Activated CD4-positive, CD25-positive, alpha-beta regulatory T cell treated with anti-CD3 and anti-CD28 coated beads, Interleukin-2, amount 50 U/mL, for 16 hours (primary cell): ENCODE data around the gene ATG2B.

ENCODE experiments used
- DNase-seq: peaks from one replicate; pipeline ENCODE4 v3.0.0-alpha.2; 2020; ENCODE audit warnings: low read depth, low spot score

The ATG2B gene

GRCh38 chr14:96309896-96310330 is 53.2 kb downstream of the ATG2B start:
- DNase-seq: no peak

GRCh38 chr14:96309133-96309895 is 53.8 kb downstream of the ATG2B start:
- no peak for DNase-seq

GRCh38 chr14:96307434-96307833 is 55.7 kb downstream of the ATG2B start:
- no peak for DNase-seq

GRCh38 chr14:96304956-96305355 is 58.2 kb downstream of the ATG2B start:
- DNase-seq: no peak

- DNase-seq: no peak
Observed at GRCh38 chr14:96303981-96304380, 59.2 kb downstream of the ATG2B start.

GRCh38 chr14:96299441-96299840 is 63.7 kb downstream of the ATG2B start:
- DNase-seq: no peak

GRCh38 chr14:96297997-96298515 is 65.1 kb downstream of the ATG2B start:
- no peak for DNase-seq

GRCh38 chr14:96297000-96297399 is 66.1 kb downstream of the ATG2B start:
- DNase-seq: no peak

GRCh38 chr14:96294246-96294645 is 68.9 kb downstream of the ATG2B start:
- no peak for DNase-seq

GRCh38 chr14:96287856-96288255 is 75.3 kb downstream of the ATG2B start:
- no peak for DNase-seq

- no peak for DNase-seq
Observed at GRCh38 chr14:96286251-96286650, 76.9 kb downstream of the ATG2B start.

GRCh38 chr14:96285667-96286066 is 77.5 kb downstream of the ATG2B start:
- DNase-seq: no peak

GRCh38 chr14:96284430-96284829 is 78.7 kb downstream of the ATG2B start:
- DNase-seq: no peak

- DNase-seq: no peak
Observed at GRCh38 chr14:96284008-96284407, 79.1 kb downstream of the ATG2B start.

GRCh38 chr14:96281486-96281885 is 81.7 kb downstream of the ATG2B start:
- DNase-seq: no peak

GRCh38 chr14:96280104-96280503 is 83.0 kb downstream of the ATG2B start:
- DNase-seq: no peak

GRCh38 chr14:96279564-96279963 is 83.6 kb downstream of the ATG2B start:
- DNase-seq: no peak

GRCh38 chr14:96277890-96278289 is 85.3 kb downstream of the ATG2B start:
- no peak for DNase-seq

- DNase-seq: peak; percentile 41
Observed at GRCh38 chr14:96275177-96276112, 87.7 kb downstream of the ATG2B start.

GRCh38 chr14:96274543-96274942 is 88.6 kb downstream of the ATG2B start:
- no peak for DNase-seq

- DNase-seq: no peak
Observed at GRCh38 chr14:96274122-96274521, 89.0 kb downstream of the ATG2B start.

- DNase-seq: no peak
Observed at GRCh38 chr14:96273629-96274028, 89.5 kb downstream of the ATG2B start.
